Measurements from ENCODE around the gene UBXN11.
A peak's percentile ranks its signal among the peaks of the same experiment; 100 is the strongest.

Gene UBXN11

GRCh38 chr1:26352338-26352679 is 45.9 kb upstream of the UBXN11 start:
- POLR2A ChIA-PET (ENCODE audit: low non-redundant PET): no interaction called here
- CTCF ChIA-PET: interaction anchor here (1.1 kb wide), 1 partner anchor 11 kb away, joined by 4 read pairs; no protein-coding TSS in a partner anchor
- no peak for TF ChIP-seq CTCF (conservative IDR thresholded peaks at IDR 0.05; ENCODE audit: low read depth)
- H3K27ac ChIP-seq: peak overlapping the region; percentile 53
- DNase-seq (ENCODE audit: low spot score): no peak

- H3K27ac ChIP-seq: peak overlapping the region; percentile 53
- CTCF ChIA-PET: no interaction called here
These were observed 45.3 kb upstream of the UBXN11 start for GRCh38 chr1:26351590-26352337.

GRCh38 chr1:26350701-26351589 is 44.5 kb upstream of the UBXN11 start:
- peak overlapping the region; percentile 53 for H3K27ac ChIP-seq
- no peak for TF ChIP-seq CTCF (conservative IDR thresholded peaks at IDR 0.05; ENCODE audit: low read depth)
- DNase-seq (ENCODE audit: low spot score): no peak
- ChIA-PET CTCF (interaction anchor here (0.6 to 2.0 kb wide), 5 partner anchors 9 to 70 kb away, joined by 3 to 9 read pairs (median 4); no protein-coding TSS in a partner anchor), POLR2A (ENCODE audit: low non-redundant PET) (no interaction called here)

More at GRCh38 chr1:26351590-26352337, 45.3 kb upstream of the UBXN11 start:
- DNase-seq (ENCODE audit: low spot score): peak; percentile 79
- POLR2A ChIA-PET (ENCODE audit: low non-redundant PET): no interaction called here
- no peak for TF ChIP-seq CTCF (conservative IDR thresholded peaks at IDR 0.05; ENCODE audit: low read depth)

- DNase-seq (ENCODE audit: low spot score): no peak
- CTCF ChIA-PET: interaction anchor here (0.6 to 2.0 kb wide), 2 partner anchors 8 to 14 kb away, joined by 5 to 9 read pairs; no protein-coding TSS in a partner anchor
- TF ChIP-seq CTCF (conservative IDR thresholded peaks at IDR 0.05; ENCODE audit: low read depth): no peak
- POLR2A ChIA-PET (ENCODE audit: low non-redundant PET): no interaction called here
- H3K27ac ChIP-seq: no peak overlapping the region
These were observed 43.9 kb upstream of the UBXN11 start for GRCh38 chr1:26350343-26350700.

- ChIA-PET CTCF (interaction anchor here (0.6 to 2.0 kb wide), 4 partner anchors 8 to 330 kb away, joined by 4 to 9 read pairs (median 5); no protein-coding TSS in a partner anchor), POLR2A (ENCODE audit: low non-redundant PET) (no interaction called here)
- peak overlapping the region; percentile 42 for H3K27ac ChIP-seq
- DNase-seq (ENCODE audit: low spot score): no peak
- TF ChIP-seq CTCF (conservative IDR thresholded peaks at IDR 0.05; ENCODE audit: low read depth): no peak
These were observed 43.4 kb upstream of the UBXN11 start for GRCh38 chr1:26349877-26350244.

- peak; percentile 67 for DNase-seq (ENCODE audit: low spot score)
- CTCF ChIA-PET: interaction anchor here (0.6 to 2.0 kb wide), 5 partner anchors 11 to 329 kb away, joined by 3 to 9 read pairs (median 4); partner anchors contain the start of gene CEP85
- POLR2A ChIA-PET (ENCODE audit: low non-redundant PET): no interaction called here
- H3K27ac ChIP-seq: peak overlapping the region; percentile 42
- TF ChIP-seq CTCF (conservative IDR thresholded peaks at IDR 0.05; ENCODE audit: low read depth): no peak
These were observed 42.9 kb upstream of the UBXN11 start for GRCh38 chr1:26349188-26349876.
